ENCODE measurements around the gene HSD17B1. TPM values are rescaled to one million over a fixed set of nuclear protein-coding genes. Genes with fewer than 3 reads are reported as not detected.
A peak's percentile ranks its signal among the peaks of the same experiment; 100 is the strongest.
"Not testable (repeated sequence)": the region's sequence is repeated elsewhere in the genome, so short reads cannot be mapped to it uniquely, and the experiment has no call there.

Gene HSD17B1
- total RNA-seq, 1 experiment from 2014 or later: 1.3 TPM

GRCh38 chr17:42537156-42537805 lies 15.4 kb upstream of the HSD17B1 start:
- Histone ChIP-seq H3K4me3 (peak overlapping the region; percentile 61), H3K27me3 (ENCODE audit: insufficient read depth, low read depth) (no peaks in the 10 kb centered on the region), H4K20me1 (ENCODE audit: insufficient read depth) (no peaks in the 10 kb centered on the region), H3K4me1 (replicated peaks; ENCODE audit: insufficient read depth) (peaks cover 30% of the 10 kb centered on the region), H3K79me2 (ENCODE audit: low read depth) (peaks cover 10% of the 10 kb centered on the region), H3K36me3 (ENCODE audit: low read depth) (peaks cover 6% of the 10 kb centered on the region; the same call in 1 of the 2 replicates), H2AFZ (no peak overlapping the region), H3K9me3 (ENCODE audit: insufficient read depth, low read depth) (no peaks in the 10 kb centered on the region), H3K4me2 (peak overlapping the region; percentile 86), H3K9me2 (ENCODE audit: insufficient read depth) (no peaks in the 10 kb centered on the region), H3K27ac (no peak overlapping the region), H3F3A (ENCODE audit: insufficient read depth, low read depth) (peaks cover 28% of the 10 kb centered on the region)
- TF ChIP-seq, protein P1, sequence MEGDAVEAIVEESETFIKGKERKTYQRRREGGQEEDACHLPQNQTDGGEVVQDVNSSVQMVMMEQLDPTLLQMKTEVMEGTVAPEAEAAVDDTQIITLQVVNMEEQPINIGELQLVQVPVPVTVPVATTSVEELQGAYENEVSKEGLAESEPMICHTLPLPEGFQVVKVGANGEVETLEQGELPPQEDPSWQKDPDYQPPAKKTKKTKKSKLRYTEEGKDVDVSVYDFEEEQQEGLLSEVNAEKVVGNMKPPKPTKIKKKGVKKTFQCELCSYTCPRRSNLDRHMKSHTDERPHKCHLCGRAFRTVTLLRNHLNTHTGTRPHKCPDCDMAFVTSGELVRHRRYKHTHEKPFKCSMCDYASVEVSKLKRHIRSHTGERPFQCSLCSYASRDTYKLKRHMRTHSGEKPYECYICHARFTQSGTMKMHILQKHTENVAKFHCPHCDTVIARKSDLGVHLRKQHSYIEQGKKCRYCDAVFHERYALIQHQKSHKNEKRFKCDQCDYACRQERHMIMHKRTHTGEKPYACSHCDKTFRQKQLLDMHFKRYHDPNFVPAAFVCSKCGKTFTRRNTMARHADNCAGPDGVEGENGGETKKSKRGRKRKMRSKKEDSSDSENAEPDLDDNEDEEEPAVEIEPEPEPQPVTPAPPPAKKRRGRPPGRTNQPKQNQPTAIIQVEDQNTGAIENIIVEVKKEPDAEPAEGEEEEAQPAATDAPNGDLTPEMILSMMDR (conservative IDR thresholded peaks at IDR 0.05): no peak
- no peak for TF ChIP-seq EZH2 (IDR thresholded peaks at IDR 0.05; ENCODE audit: low read depth)
- intact Hi-C loops (cut with micrococcal nuclease; ENCODE audit: unreplicated experiment): loop anchor here (2.0 kb wide), 1 partner anchor 26 kb away; the partner anchor contains the start of gene COASY
- no TSS peak for BruUV-seq (replicated peaks)
- ChIA-PET CTCF (no interaction called here), POLR2A (ENCODE audit: unreplicated experiment) (no interaction called here)
- DNase-seq: no peak

GRCh38 chr17:42537826-42538451 lies 14.8 kb upstream of the HSD17B1 start:
- CTCF ChIA-PET: no interaction called here

DNA sequence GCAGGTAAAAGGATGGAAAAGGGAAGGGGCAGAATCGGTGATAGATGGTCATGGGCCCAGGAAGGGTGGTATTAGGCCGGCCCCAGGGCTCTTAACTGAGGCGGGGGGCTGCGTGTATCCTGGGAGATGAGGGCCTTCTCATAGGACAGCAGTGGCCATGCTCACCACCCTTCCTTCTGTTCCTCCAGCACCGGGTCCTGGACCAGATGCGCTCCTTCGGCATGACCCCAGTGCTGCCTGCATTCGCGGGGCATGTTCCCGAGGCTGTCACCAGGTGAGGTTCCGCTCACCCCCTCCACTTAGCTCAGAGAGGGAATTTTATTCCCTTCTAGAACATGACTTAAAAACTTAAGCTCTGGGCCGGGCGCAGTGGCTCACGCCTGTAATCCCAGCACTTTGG lies 14.2 kb upstream of the HSD17B1 start:
- no peak overlapping the region for H2AFZ ChIP-seq
- BruUV-seq (replicated peaks): no TSS peak
- H3K4me2 ChIP-seq: no peak overlapping the region
- H3F3A ChIP-seq (ENCODE audit: insufficient read depth, low read depth): peaks cover 21% of the 10 kb centered on the region
- H4K20me1 ChIP-seq (ENCODE audit: insufficient read depth): no peaks in the 10 kb centered on the region
- no peak overlapping the region for H3K27ac ChIP-seq
- no peaks in the 10 kb centered on the region for H3K27me3 ChIP-seq (ENCODE audit: insufficient read depth, low read depth)
- intact Hi-C loops (cut with micrococcal nuclease; ENCODE audit: unreplicated experiment): no loop called here
- H3K36me3 ChIP-seq (ENCODE audit: low read depth): peaks cover 6% of the 10 kb centered on the region; the same call in 1 of the 2 replicates
- no peaks in the 10 kb centered on the region for H3K9me3 ChIP-seq (ENCODE audit: insufficient read depth, low read depth)
- TF ChIP-seq, protein P1 (conservative IDR thresholded peaks at IDR 0.05): no peak
- TF ChIP-seq EZH2 (IDR thresholded peaks at IDR 0.05; ENCODE audit: low read depth): no peak
- ChIA-PET POLR2A (ENCODE audit: unreplicated experiment) (no interaction called here), CTCF (no interaction called here)
- no peak overlapping the region for H3K4me3 ChIP-seq
- H3K4me1 ChIP-seq (replicated peaks; ENCODE audit: insufficient read depth): peaks cover 30% of the 10 kb centered on the region
- peaks cover 10% of the 10 kb centered on the region for H3K79me2 ChIP-seq (ENCODE audit: low read depth)
- DNase-seq: no peak
- H3K9me2 ChIP-seq (ENCODE audit: insufficient read depth): no peaks in the 10 kb centered on the region

More at GRCh38 chr17:42537826-42538451, 14.8 kb upstream of the HSD17B1 start:
- no TSS peak for BruUV-seq (replicated peaks)
- no peaks in the 10 kb centered on the region for H3K9me3 ChIP-seq (ENCODE audit: insufficient read depth, low read depth)
- no peaks in the 10 kb centered on the region for H3K9me2 ChIP-seq (ENCODE audit: insufficient read depth)
- H3K4me1 ChIP-seq (replicated peaks; ENCODE audit: insufficient read depth): peaks cover 30% of the 10 kb centered on the region
- POLR2A ChIA-PET (ENCODE audit: unreplicated experiment): no interaction called here
- intact Hi-C loops (cut with micrococcal nuclease; ENCODE audit: unreplicated experiment): loop anchor here (2.0 kb wide), 1 partner anchor 25 kb away; the partner anchor contains the start of gene COASY
- no peak overlapping the region for H3K4me2 ChIP-seq
- H2AFZ ChIP-seq: no peak overlapping the region
- H3K36me3 ChIP-seq (ENCODE audit: low read depth): peaks cover 6% of the 10 kb centered on the region; the same call in 1 of the 2 replicates
- H3K27ac ChIP-seq: no peak overlapping the region
- peaks cover 10% of the 10 kb centered on the region for H3K79me2 ChIP-seq (ENCODE audit: low read depth)
- DNase-seq: no peak
- H3K4me3 ChIP-seq: no peak overlapping the region
- no peaks in the 10 kb centered on the region for H3K27me3 ChIP-seq (ENCODE audit: insufficient read depth, low read depth)
- H3F3A ChIP-seq (ENCODE audit: insufficient read depth, low read depth): peaks cover 27% of the 10 kb centered on the region
- no peak for TF ChIP-seq EZH2 (IDR thresholded peaks at IDR 0.05; ENCODE audit: low read depth)
- TF ChIP-seq, protein P1 (conservative IDR thresholded peaks at IDR 0.05): no peak
- H4K20me1 ChIP-seq (ENCODE audit: insufficient read depth): no peaks in the 10 kb centered on the region

GRCh38 chr17:42540558-42540957 lies 12.2 kb upstream of the HSD17B1 start:
- BruUV-seq (replicated peaks); CTCF ChIA-PET; H3K36me3 ChIP-seq (ENCODE audit: low read depth); H3K9me2 ChIP-seq (ENCODE audit: insufficient read depth); H3K9me3 ChIP-seq (ENCODE audit: insufficient read depth, low read depth); H3K4me2 ChIP-seq; H3K27me3 ChIP-seq (ENCODE audit: insufficient read depth, low read depth); H4K20me1 ChIP-seq (ENCODE audit: insufficient read depth); DNase-seq; H3K4me3 ChIP-seq; POLR2A ChIA-PET (ENCODE audit: unreplicated experiment); intact Hi-C loops (cut with micrococcal nuclease; ENCODE audit: unreplicated experiment); H2AFZ ChIP-seq: not testable (repeated sequence)
- peaks cover 22% of the 10 kb centered on the region for H3F3A ChIP-seq (ENCODE audit: insufficient read depth, low read depth)
- peaks cover 10% of the 10 kb centered on the region for H3K79me2 ChIP-seq (ENCODE audit: low read depth)
- H3K4me1 ChIP-seq (replicated peaks; ENCODE audit: insufficient read depth): peaks cover 25% of the 10 kb centered on the region
- H3K27ac ChIP-seq: peak overlapping the region; percentile 48; the same call in 1 of the 2 replicates
